K562 (cell line): ENCODE results near the gene SIX6. TPM values are rescaled to one million over a fixed set of nuclear protein-coding genes. Genes with fewer than 3 reads are reported as not detected.

Source experiments
- ATF1 ChIP-seq, 2 experiments: fragments of 450-650 bp in 1 of 2; IDR thresholded peaks; 2 replicates each; pipeline ENCODE4 v1.6.1; 2016; ENCODE audit warnings: missing compliant biosample characterization in 1 of 2, missing genetic modification characterization in 1 of 2
- BACH1 ChIP-seq: fragments of 200-800 bp; sonication (Bioruptor generic); IDR thresholded peaks from 2 replicates; pipeline ENCODE4 v1.6.1; 2016; ENCODE audit warnings: missing genetic modification characterization, missing compliant biosample characterization
- BCOR ChIP-seq: fragments of 450-650 bp; IDR thresholded peaks from 2 replicates; pipeline ENCODE4 v1.6.1; 2016
- C11orf30 ChIP-seq: fragments of 450-650 bp; IDR thresholded peaks from 2 replicates; pipeline ENCODE4 v1.6.1; 2016; ENCODE audit warnings: low read depth, mild to moderate bottlenecking
- CC2D1A ChIP-seq: fragments of 450-650 bp; IDR thresholded peaks from 2 replicates; pipeline ENCODE4 v1.6.1; 2017; ENCODE audit warnings: mild to moderate bottlenecking
- CEBPG ChIP-seq, 3 experiments: fragments of 200-800 bp in 1 of 3; sonication (Bioruptor generic) in 1 of 3; sonication (generic) in 1 of 3; formaldehyde crosslinking in 1 of 3; IDR thresholded peaks in 2 of 3; conservative IDR thresholded peaks in 1 of 3; 2 replicates each; pipeline versions ENCODE4 v1.6.1 to v1.8.0; 2016 to 2022; ENCODE audit warnings: missing compliant biosample characterization in 2 of 3, missing genetic modification characterization in 2 of 3, mild to moderate bottlenecking in 1 of 3, missing genetic modification reagents in 1 of 3
- CREB3L1 ChIP-seq: fragments of 450-650 bp; IDR thresholded peaks from 2 replicates; pipeline ENCODE4 v1.6.1; 2014; ENCODE audit warnings: low read depth, mild to moderate bottlenecking, moderate library complexity, borderline replicate concordance
- E2F8 ChIP-seq: fragments of 450-650 bp; IDR thresholded peaks from 2 replicates; pipeline ENCODE4 v1.7.1; 2018; ENCODE audit warnings: mild to moderate bottlenecking, low read depth; ENCODE audit not compliant: partially characterized antibody
- HNRNPLL ChIP-seq: fragments of 200-400 bp; formaldehyde crosslinking; IDR thresholded peaks from 2 replicates; pipeline ENCODE4 v1.6.1; 2017; ENCODE audit warnings: low read length, low read depth, mild to moderate bottlenecking; ENCODE audit not compliant: poor library complexity, severe bottlenecking
- KDM4B ChIP-seq, 2 experiments: fragments of 450-650 bp in 1 of 2; sonication (generic) in 1 of 2; IDR thresholded peaks; 2 replicates each; pipeline ENCODE4 v1.6.1; 2016 to 2017; ENCODE audit warnings: borderline replicate concordance in 2 of 2, antibody characterized with exemption in 1 of 2, low read depth in 1 of 2, mild to moderate bottlenecking in 1 of 2
- MAX ChIP-seq: sonication (generic); formaldehyde crosslinking; IDR thresholded peaks from 2 replicates; pipeline ENCODE4 v1.9.0; 2022; ENCODE audit warnings: mild to moderate bottlenecking, missing genetic modification reagents
- MNT ChIP-seq, 2 experiments: fragments of 450-650 bp; conservative IDR thresholded peaks; 2 replicates each; pipeline ENCODE4 v1.6.1; 2017; ENCODE audit warnings: mild to moderate bottlenecking in 2 of 2, moderate library complexity in 2 of 2
- NFE2 ChIP-seq: IDR thresholded peaks from 2 replicates; pipeline ENCODE4 v1.6.1; 2014; ENCODE audit warnings: antibody characterized with exemption, low read depth
- NUFIP1 ChIP-seq: fragments of 450-650 bp; IDR thresholded peaks from 2 replicates; pipeline ENCODE4 v1.6.1; 2018; ENCODE audit not compliant: partially characterized antibody
- TBP ChIP-seq: optimal IDR thresholded peaks from 2 replicates; pipeline ENCODE3; 2011; ENCODE audit warnings: low read depth, low read length, improper control_type of control experiment
- ZBTB49 ChIP-seq: sonication (generic); formaldehyde crosslinking; IDR thresholded peaks from 2 replicates; pipeline ENCODE4 v1.8.0; 2022; ENCODE audit warnings: missing genetic modification reagents, mild to moderate bottlenecking, borderline replicate concordance
- ZNF311 ChIP-seq: fragments of 250-450 bp; sonication (Bioruptor Pico); IDR thresholded peaks from 2 replicates; pipeline ENCODE4 v1.4.0; 2020; ENCODE audit warnings: mild to moderate bottlenecking, moderate library complexity
- ZNF41 ChIP-seq: fragments of 250-450 bp; sonication (Bioruptor Pico); conservative IDR thresholded peaks from 2 replicates; pipeline ENCODE4 v1.4.0; 2020; ENCODE audit warnings: mild to moderate bottlenecking
- ZNF780A ChIP-seq: fragments of 250-450 bp; sonication (Bioruptor Pico); IDR thresholded peaks from 2 replicates; pipeline ENCODE4 v1.5.0; 2021; ENCODE audit warnings: mild to moderate bottlenecking
- polyA plus RNA-seq, 8 experiments: library from polyadenylated mRNA; depleted of rRNA in 4 of 8; stranded (reverse) in 5 of 8; unstranded in 3 of 8; fragments of >200 nt; fragmentation: Nextera tagmentation in 2 of 8; fragmentation: Illumina TruSeq in 1 of 8; extraction: Ambion mirVana in 2 of 8; extraction: Trizol in 1 of 8; gene quantifications; 2 replicates each; pipeline versions ENCODE4 v1.2.1 to v1.2.3, GENCODE V29; 2011 to 2014; ENCODE audit warnings: inconsistent platforms in 1 of 8, missing spikeins in 1 of 8
- total RNA-seq, 7 experiments: library from RNA; depleted of rRNA in 6 of 7; stranded (reverse); fragments of >200 nt in 6 of 7; fragmentation: Illumina TruSeq in 2 of 7; extraction: Trizol in 2 of 7; gene quantifications; 2 replicates each; pipeline versions ENCODE4 v1.2.1 to v1.2.3, GENCODE V29; 2011 to 2021; ENCODE audit warnings: low replicate concordance in 1 of 7

The SIX6 gene
- total and polyA plus RNA-seq, 9 of the 15 experiments (the other 6 are each of a cell fraction or from before 2014, with no cell fraction given), result not detected

- TF ChIP-seq KDM4B (IDR thresholded peaks at IDR 0.05; ENCODE audit: borderline replicate concordance in 2 of 2, low read depth in 1 of 2) (no peak), TBP (peak; percentile 37), NUFIP1 (no peak), ZBTB49 (CRISPR knock-in tag) (no peak), MNT (conservative IDR thresholded peaks at IDR 0.05) (peak; percentile 14 to 50; a peak in 2 of 4 replicates), ZNF780A (no peak), ATF1 (CRISPR knock-in tag; IDR thresholded peaks at IDR 0.05) (no peak), ATF1 (tag; IDR thresholded peaks at IDR 0.05) (0 out of 2 replicates have a peak, but pooled peaks have one; percentile 29), E2F8 (no peak), BACH1 (no peak), ZNF41 (CRISPR knock-in tag) (no peak), MAX (CRISPR knock-in tag) (peak; percentile 67), C11orf30 (no peak), CC2D1A (peak; percentile 17; the same call in 1 of the 2 replicates), CEBPG (CRISPR knock-in tag; IDR thresholded peaks at IDR 0.05) (no peak), CEBPG (tag; conservative IDR thresholded peaks at IDR 0.05 in 1 of 2, IDR thresholded peaks at IDR 0.05 in 1 of 2) (no peak), NFE2 (no peak), ZNF311 (no peak), HNRNPLL (peak; percentile 29), BCOR (0 out of 2 replicates have a peak, but pooled peaks have one; percentile 23), CREB3L1 (peak; percentile 60; the same call in 1 of the 2 replicates)
Observed at GRCh38 chr14:60485598-60486251, 23.2 kb upstream of the SIX6 start, which contains the start of gene C14orf39 (continued).
